ENCODE results near the gene PRR20G. TPM values are rescaled to one million over a fixed set of nuclear protein-coding genes. Genes with fewer than 3 reads are reported as not detected.

The PRR20G gene
- total RNA-seq, 1 experiment from 2014 or later = not detected

Other genes starting within 250 kb of the PRR20G start
- gene PRR23E, start 94.9 kb downstream of the PRR20G start, total RNA-seq (2014; rRNA removed; shearing (Covaris generic)) = not detected in 2 replicates

All from A172 (cell line).